GM19324 (cell line): ENCODE data around the gene TMEM185B.
A peak's percentile ranks its signal among the peaks of the same experiment; 100 is the strongest.
"Not testable (repeated sequence)": the region's sequence is repeated elsewhere in the genome, so short reads cannot be mapped to it uniquely, and the experiment has no call there.

Experiments
- ATAC-seq: cut with Tn5 transposase; IDR thresholded peaks from one replicate; pipeline ENCODE4 v1.9.1; 2021; ENCODE audit warnings: mild to moderate bottlenecking, moderate library complexity; ENCODE audit not compliant: unreplicated experiment, low FRiP score

TMEM185B gene

DNA sequence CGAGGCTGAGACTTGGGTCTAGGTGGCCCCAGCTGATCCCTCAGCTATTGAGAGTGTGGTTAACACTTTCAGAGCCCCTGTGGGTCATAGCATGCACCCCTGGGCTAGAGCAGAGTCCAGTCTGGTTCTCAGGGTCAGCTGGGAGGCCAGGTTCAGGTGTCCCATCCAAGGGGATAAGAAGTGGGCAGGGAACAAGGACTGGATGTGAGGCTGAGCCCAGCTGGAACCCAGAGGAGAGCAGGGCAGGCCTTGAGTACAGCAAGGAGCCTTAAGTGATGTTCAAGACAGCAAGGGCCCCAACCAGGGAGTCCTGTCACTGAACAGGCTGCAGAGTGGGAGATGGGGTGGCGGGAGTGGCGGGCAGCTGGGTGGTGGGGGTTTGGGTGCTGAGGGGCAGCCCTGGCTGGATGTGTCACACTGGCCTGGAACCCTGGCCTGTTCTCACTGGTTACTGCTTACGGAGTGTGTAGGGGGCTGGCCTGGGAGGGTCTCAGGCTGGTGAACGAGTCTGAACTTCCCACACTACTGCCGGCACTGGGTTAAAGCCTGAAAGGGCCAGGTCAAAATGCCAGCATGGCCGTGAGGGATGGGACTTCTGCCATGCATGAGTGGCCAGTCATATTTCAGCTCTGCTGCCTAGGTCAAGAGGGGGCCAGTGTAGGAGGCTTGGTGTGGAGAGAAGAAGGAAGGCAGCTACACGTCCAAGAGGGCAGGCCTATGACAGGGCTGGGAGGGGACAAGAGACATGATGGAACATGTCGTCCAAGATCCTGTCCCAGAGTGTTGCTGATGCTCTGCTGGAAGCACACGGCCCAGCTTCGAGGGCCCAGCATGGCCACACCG is 13.6 kb downstream of the TMEM185B start:
- ATAC-seq = no peak

DNA sequence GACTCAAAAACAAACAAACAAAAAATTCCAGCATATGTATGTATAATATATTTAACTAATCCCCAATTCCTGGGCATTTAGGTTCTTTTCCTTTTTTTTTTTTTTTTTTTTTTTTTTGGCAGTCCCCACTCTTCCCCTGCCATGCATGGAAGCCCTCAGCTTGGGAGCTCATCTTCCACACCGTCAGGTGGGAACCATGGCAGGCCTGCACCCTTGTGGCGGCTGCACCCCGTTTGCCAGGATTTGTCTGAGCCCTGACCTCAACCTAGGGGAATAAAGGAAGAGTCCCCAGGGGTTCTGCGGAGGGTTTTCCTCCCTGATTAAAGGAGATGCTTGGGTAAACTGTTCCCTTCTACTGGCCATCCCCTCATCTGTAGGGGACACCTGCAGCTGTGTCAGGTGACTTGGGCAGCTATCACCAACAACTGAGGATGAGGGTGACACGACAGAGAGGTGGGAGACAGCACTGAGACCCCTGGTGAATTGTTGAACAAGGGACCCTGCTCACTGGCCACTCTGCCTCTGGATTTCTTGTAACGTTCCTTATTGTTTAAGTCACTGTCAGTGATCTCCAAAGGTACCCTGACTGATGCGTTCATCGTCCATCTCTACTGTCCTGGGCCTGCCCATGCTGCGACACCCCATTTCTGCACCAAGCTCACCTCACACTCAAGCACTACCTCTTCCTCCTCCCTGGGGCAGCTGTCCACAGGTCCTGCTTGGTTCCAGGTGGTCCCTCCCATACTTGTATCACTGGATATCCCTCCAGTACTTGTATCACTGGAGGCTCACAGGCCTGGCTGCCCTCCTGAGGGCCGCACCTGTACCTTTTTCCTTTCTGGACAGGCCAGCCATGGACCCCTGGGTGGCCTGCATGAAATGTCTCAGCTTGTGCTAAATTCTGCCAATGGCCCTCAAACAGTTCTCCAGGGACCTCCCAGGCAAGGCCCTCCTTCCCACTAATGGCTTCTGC is 14.5 kb downstream of the TMEM185B start:
- no peak for ATAC-seq

DNA sequence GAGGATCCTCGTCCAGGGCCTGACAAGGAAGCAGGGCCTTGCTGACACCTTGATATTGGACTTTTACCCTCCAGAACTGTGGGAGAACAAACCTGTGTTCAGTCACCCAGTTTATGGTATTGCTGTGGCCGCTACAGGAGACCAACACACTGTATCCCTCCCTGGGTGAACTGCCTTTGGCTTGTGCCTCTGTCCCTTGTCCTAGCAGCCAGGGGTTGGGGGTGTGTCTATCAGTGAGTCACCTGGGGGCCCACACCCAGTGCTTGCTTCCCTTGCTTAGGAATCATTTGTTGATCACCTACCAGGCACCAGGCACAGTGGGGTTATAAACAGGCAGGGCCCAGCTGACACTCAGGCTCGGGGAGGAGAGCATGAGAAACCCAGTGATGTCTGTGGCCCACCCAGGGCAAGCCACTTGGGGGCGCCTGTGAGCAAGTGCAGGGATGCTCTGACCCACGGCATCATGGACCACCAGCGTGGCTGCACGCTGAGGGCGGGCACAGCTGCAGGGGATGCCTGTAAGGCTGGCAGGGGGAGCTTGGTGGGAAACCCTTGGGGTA is 17.1 kb downstream of the TMEM185B start:
- no peak for ATAC-seq

DNA sequence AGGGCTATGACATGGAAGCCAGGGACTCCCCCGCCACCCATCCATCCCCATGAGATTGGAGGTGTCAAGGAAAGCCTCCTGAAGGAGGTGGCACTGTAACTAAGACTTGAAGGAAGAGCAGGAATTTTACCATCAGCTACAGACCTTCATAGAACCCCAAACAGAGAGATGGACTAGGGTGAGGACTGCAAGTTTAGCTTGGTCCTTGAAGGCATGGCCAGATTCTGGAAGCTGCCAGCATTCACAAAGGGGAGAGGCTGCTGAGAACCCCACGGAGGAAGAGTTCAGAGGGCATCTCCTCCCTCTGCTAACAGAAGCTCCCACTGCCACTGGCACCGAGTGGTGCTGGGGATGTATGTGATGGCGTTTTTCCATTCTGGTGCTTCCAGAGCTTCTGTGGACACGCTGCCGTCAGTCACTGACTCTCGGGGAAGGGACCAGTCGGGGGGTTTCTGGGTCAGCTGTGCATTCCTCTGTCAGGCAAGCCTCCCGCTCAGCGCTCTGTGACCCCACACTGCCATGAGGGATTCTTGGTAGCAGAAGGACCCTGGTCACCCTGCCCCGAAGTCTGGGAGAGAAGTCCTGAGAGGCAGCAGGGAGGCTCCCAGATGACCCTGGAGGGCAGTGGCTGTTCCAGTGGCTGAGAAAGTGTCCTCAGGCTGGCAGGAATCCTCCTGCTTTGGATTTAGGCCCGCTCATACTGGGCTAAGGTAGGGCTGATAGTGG is 18.1 kb downstream of the TMEM185B start:
- ATAC-seq = no peak

DNA sequence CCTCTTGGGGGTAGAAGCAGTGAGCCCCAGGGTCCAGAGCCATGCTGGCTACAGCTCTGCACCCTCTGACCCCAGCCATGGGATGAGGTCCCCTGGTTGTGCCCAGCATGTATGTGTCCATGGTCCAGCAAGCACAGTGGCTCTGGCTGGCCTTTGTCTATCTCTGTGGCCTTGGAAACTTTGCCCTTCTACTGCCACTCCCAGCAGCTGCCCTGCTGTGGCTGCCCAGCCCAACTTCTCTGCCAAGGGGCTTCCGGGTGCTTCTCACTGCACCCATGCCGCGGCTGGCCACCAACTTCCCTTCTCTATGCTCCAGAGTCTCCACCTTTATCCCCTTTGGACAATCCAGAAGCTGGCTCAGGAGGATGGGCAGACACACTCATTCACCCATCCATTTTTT is 18.8 kb downstream of the TMEM185B start:
- no peak for ATAC-seq

DNA sequence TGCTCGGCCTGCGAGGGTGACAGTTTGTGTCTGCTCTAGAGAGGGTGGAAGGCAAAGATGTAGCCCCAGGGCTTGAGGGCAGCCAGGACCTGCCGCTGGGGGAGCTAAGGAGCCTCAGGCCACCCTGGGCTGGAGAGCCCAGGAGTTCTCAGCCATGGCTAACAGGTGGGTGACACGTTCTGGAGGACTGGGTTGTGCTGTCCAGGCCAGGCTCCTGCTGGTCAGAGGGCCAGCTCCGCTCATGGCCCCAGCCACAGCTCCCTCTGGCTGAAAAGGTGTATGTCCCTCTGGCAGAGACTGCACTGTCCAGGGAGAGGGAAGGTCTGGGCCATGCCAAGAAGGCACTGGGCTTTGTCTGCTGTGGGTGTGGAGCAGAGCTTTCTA is 19.2 kb downstream of the TMEM185B start:
- no peak for ATAC-seq

DNA sequence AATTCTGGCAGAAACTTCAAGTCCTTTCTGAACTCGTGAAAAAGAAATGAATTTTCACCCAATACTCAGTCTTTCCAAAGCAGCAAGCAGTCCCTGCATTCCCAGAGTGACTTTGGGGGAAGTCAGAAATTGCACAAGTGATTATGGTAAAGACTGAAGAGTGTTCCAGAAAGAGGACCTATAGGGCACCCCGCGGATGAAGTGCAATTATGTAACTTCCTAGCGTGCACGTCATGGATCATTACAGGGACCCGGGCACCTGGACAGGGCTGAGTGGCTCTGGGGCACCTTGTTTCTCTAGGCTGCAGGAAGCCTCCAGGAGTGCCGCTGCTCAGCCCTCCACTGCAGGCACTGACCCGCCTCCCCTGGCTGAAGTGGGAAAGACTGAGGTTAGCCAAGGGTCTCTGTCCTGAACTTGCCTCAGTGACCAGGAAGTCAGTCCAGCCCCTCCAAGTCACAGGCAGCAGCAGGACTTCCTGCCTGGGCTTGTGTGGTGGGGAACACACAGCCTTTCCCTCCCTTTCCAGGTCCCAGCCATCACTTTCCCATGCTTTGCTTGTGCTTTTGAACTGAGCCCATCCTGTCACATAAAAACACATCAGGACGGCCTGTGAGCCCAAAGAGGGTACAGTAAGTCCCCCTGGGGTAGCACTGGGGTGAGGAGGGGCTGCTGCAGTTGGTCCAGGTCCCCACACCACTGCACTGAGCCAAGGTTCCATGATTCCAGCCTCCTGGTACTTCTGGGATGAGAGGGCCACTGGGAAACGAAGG is 19.8 kb downstream of the TMEM185B start:
- ATAC-seq = no peak

DNA sequence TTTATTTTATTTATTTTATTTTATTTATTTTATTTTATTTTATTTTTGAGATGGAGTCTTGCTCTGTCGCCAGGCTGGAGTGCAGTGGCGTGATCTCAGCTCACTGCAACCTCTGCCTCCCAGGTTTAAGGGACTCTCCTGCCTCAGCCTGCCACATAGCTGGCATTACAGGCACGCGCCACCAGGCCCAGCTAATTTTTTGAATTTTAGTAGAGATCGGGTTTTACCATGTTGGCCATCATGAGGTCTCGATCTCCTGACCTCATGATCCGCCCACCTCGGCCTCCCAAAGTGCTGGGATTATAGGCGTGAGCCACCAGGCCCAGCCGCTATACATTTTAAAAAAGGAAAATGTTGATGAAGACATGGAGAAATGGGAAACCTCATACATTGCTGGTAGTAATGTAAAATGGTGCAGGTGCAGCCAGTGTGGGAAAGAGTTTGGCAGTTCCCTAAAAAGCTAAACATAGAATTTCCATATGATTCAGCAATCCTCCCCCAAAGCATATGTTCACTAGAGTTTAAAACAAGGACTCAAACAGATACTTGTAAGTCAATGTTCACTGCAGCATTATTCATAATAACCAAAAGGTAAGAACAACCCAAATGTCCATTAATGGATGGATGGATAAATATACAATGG is 23.3 kb downstream of the TMEM185B start:
- not testable (repeated sequence) for ATAC-seq

DNA sequence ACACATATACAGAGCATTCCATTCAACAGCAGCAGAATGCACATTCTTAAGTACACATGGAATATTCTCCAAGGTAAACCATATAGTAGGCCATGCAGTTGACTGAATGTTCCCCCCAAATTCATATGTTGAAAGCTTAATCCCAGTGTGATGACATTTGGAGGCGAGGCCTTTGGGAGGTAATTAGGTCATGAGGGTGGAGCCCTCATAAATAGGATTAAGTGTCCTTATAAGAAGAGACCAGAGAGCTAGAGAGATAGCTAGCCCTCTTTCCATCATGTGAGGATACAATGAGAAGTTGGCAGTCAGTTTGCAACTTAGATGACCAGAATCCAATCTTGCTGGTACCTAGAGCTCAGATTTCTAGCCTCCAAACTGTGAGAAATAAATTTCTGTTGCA is 27.6 kb downstream of the TMEM185B start:
- ATAC-seq = no peak

DNA sequence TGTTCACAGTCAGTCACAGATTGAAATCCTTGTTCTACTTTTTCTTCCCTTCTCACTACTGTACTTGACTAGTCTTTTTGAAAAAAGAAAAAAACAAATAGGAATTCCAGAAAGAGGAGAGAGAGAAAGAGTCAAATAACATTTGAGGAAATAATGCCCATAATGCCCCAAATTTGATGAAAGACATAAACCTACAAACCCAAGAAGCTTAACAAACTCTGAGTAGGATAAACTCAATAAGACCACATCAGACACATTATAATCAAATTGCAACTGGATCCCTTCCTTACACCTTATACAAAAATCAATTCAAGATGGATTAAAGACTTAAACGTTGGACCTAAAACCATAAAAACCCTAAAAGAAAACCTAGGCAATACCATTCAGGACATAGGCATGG is 30.9 kb downstream of the TMEM185B start:
- no peak for ATAC-seq

DNA sequence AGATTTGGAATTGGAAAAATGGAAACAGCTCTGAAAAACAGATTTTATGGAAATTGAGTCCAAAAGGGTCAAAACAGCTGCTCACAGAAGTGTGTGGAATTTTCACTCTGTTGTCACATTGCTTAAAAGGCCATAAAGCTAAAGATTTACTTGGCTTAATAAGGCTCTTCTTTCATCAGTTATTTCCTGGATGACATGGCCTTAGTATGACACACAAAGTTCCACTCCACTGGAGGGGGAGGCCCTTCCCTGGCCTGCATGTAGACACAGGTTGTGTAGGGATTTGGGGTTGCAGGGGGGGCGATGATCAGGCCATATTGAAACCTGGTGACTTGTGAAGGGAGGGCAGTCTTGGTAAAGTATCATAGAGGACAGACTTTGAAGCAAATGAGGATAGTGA is 34.0 kb downstream of the TMEM185B start:
- ATAC-seq = no peak

DNA sequence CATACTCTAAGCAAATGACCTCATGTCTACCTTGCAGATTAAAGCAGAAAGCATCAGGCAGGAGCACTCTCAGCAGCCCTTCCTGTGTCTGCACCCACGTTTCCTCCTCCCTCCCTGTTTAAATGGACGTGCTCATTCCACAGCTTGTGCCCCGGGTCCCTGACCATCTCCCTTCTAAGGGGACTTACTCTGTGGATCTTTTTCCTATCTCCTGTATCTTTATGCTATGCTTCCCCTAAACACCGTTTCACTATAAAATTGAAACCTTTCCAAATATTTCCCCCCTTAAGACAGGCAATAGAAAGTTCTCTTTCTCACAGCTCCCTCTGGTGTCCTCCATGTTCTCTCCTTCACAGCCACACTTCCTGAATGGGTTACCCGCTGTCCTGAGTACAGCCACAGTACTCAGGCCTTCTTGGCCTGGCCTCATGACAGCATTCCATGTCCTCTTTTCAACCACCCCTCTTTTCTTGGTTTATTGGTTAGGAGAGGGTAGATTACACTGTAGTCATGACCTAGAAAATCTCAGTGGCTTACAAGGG is 41.1 kb downstream of the TMEM185B start:
- no peak for ATAC-seq

DNA sequence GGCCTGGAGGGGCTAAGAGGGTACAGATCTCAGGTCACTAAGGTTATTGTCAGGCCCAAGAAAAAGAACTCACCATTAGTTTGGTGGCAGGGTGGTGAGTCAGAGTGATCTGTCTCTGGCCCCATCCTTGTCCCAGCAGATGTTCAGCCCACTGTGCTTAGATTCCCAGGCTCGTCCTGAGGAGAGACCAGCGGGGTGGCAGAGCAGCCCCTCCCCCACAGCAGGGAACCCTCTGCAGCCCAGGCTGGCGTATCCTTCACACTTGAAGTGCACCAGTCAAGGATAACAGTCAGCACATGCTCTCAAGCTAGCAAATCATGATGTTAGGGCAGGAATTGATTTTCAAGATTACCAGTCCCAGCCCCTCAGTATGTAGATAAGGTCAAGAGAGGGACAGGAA is 43.1 kb downstream of the TMEM185B start:
- no peak for ATAC-seq

DNA sequence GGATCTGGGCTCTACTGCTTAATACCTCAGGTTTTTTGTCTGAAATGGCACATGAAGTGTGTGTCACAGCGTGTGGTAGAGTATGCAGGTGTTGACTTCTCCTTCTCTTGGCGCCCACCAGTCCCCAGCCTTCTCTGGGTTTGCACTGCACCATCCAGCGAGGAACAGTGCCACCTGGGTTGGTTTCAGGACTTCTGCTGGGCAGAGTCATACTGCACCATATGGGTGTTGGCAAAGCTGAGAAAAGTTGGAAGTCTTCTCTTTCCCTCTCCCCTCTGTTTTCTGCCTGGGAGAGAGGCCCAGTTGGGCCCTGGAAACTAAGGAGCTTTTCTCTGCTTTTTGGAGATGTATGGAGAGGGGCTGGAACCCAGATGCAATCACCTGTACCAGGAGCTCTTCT is 43.8 kb downstream of the TMEM185B start:
- ATAC-seq = no peak

DNA sequence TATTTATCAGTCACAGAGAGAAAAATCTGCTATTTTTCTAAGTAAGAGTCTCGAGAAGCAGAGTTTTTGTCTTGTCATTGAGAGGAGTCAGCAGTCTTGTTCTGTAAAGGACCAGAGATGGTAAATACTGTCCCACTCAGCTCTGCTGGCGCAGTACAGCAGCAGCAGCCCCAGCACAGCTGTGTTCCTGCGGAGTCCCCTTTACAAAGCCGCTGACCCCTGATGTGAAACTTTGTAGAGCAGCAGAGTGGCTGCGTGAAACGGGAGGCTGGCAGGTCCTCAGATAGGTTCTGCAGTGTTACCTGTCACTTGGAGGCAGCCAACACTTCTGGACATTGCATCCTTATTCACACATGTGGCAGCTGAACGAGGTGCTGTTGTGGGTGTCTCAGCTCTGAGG is 45.2 kb downstream of the TMEM185B start:
- ATAC-seq = no peak

DNA sequence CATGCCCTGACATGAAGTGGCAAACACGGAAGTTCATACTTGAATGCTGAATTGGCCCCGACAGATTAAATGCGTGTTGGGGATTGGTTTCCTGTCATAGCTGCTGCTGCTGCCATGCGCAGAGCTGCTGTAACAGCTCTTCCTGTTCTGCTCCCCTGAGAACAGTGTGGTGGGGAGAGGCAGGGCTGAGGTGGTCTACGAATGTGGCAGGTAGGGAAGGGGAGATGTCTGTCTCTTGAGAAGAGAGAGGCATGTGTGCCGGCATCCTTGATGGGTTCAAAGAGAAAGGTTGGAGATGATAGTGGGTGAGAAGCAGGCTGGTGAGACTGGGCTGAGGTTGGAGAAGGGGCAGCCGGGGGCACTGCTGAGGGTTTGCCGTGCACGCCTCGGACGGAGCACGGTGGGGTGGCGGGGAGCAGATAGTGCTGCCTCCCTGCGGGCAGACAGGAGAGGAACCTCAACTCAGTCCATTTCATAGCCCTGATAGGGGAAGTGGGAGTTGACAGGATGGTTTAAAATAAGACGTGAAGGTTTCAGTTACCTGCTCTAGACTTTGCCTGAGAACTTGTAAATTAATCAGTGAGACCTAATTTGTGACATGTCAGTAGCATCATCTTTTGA is 46.1 kb downstream of the TMEM185B start:
- ATAC-seq = peak; percentile 97

DNA sequence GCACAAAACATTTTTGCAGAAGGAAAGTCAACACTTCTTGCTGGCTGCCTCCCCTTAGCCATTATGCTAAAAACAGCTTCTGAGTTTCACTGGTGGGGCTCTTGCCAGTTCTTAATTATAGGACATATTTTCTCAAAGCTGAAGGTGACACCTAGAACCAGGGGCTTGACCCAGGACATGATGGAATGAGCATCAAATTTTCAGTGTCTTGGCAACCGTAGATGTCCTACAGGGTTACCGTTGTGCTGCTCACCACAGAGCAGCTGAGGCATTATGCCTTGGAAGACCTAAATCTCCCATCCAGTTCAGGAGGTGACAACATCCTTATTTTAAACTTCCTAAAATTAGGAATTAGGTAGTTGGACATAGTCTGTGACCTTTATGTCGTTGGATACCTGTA is 46.7 kb downstream of the TMEM185B start:
- no peak for ATAC-seq

DNA sequence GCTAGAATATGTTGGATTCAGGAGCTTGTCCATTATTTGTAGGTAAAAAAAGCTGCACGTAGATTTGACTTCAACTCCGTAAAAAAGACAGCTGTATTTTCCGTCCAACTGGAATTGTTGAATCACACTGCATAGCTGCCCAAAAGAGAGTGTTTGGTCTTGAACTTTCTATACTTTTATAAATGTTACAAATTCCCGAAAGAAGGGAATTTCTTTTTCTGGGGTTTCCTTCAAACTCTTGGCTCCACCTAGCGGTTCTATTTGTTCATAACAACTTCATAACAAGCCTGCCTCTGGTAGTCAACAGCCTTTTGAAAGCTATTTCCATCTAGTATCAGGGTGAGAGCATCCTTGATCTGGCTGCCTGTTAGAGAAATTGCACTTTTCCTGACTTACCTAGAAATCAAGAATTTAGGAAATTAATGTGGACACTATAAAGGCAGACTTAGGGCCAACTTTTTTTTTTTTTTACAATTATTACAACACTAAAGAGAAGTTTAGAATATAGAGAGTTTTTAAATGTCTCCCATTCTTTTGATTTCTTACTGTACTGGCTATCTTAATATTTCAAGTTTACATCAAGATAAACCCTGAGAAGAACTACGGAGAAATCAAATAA is 48.1 kb downstream of the TMEM185B start:
- ATAC-seq = no peak
